Measurements from ENCODE around the gene VPS45.
A peak's percentile ranks its signal among the peaks of the same experiment; 100 is the strongest.
"Not testable (repeated sequence)": the region's sequence is repeated elsewhere in the genome, so short reads cannot be mapped to it uniquely, and the experiment has no call there.

The VPS45 gene

DNA sequence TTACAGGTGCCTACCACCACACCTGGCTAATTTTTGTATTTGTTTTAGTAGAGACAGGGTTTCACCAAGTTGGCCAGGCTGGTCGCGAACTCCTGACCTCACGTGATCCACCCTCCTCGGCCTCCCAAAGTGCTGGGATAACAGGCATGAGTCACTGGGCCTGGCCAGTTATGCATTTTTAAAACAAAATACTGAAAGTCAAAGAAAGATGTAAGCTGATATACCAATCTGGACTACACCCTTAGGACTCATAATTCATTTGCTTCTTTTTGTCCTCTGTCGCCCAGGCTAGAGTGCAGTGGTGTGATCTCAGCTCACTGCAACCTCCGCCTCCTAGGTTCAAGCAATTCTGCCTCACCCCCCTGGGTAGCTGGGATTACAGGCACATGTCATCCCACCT lies 67.8 kb downstream of the VPS45 start:
- not testable (repeated sequence) for DNase-seq

DNA sequence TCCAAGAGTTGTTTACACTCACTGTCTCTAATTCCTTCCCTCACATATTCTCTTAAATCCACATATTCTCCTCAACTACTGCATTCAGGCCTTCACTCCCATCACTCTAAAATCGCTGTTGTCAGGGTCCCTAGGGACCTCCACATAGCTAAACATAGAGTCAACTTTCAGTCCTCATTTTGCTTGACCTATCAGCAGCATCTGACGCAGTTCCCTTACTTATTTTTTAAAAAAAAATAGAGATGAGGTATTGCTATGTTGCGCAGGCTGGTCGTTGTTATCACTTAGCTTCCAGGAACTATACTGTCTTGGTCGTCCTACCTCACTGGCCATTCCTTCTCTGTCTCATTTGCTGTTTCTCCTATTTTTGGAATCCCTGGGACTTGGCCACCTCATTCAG lies 70.5 kb downstream of the VPS45 start:
- no peak for DNase-seq

GRCh38 chr1:150141452-150141851 lies 73.9 kb downstream of the VPS45 start:
- DNase-seq = no peak

- no peak for DNase-seq
Measured at GRCh38 chr1:150142083-150142482, 74.5 kb downstream of the VPS45 start.

GRCh38 chr1:150144606-150145005 lies 77.0 kb downstream of the VPS45 start:
- no peak for DNase-seq

DNA sequence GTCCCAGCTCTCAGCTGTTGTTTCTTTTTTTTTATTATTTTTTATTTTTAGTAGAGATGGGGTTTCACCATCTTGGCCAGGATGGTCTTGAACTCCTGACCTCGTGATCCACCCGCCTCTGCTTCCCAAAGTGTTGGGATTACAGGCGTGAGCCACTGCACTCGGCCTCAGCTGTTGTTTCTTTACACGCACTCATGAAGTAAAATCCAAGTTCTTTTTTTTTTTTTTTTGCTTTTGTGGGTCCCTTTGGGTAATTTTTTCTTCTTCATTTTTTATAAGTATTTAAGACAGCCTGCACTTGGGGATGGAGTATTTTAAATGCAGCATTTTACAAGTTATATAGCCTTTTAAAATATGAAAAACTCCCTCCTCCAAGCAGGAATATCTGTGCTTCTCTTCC lies 78.4 kb downstream of the VPS45 start:
- not testable (repeated sequence) for DNase-seq

DNA sequence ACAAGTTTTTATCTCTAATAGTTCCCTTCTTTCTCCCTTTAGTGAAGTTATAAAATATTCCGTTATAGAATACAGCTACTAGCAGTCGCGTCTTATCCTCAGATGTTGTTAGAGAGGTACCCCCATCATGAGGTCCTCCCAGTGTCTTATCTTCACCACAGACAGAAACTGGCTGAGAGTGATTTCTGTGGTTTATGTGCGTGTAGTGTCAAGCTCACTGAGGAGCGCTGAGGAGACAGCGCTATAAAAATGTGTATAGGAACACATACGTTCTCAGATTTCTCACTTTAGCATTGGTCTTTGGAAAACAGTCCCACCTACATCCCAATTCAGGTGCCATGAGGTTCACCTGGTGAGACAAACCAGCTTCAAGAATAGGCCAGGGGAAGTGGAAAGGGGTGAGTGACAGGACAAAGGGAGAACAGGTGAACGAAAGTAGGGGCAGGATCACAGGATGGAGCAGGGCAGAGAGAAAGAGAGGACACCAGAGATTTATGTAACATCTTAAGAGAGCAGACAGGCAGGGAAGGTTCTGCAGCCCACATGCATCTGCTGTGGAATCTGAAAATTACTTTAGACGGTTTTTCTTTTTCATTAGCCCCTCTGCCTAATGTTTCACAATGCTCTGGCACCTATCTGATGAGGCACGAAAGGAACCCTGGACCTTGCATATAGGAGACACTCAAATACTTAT lies 79.4 kb downstream of the VPS45 start:
- DNase-seq = no peak

- no peak for DNase-seq
Measured at GRCh38 chr1:150148837-150149270, 81.3 kb downstream of the VPS45 start.

GRCh38 chr1:150149271-150150132 lies 81.9 kb downstream of the VPS45 start, which contains the start of gene PLEKHO1:
Gene PLEKHO1, plus strand, starts transcription at chr1:150149916. Its CDS starts 342 bp downstream, at chr1:150150258.
- DNase-seq = peak; percentile 65 to 70

GRCh38 chr1:150150133-150151021 lies 82.8 kb downstream of the VPS45 start:
- no peak for DNase-seq

DNA sequence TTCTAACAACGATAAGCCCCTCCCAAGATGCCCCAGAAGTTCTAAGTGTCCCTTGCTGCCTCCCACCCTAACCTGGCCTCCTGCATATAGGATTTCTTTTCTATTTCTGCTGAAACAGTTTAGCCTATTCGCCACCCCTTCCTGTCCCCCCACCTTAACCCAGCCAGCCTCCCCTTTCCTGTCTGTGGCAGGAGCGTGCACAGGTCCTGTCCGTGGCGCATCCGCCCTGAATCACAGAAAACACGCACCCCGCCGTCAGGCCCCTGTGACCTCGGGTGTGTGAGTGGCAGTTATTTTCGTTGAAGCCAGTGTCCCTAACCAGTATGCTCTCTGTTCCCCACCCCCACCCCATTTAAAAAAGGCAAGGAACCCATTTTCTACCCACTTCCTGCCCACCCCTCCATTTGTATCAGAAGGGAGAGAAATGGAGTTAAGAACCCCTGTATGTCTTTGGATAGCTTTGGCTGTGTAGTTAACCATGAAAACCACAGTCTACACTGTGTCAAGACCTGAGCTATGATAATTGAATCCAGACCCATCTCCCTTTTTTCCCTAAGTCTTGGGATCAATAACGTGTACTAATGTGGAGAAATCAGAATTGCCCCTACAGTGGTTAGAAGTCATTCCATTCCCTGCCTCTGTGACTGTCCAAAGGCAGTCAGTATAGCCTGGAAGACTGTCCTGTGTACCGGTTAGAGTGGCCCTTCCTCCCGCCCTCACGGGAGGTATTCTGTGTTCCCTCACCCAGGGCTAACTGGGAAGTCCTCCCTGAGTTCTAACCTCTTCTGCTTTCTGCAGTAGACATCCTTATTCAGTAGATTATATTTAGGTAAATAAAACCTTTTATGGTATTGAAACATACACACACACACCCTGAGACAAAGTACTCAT lies 84.0 kb downstream of the VPS45 start:
- DNase-seq = peak in 1 of 2 donors; percentile 42

DNA sequence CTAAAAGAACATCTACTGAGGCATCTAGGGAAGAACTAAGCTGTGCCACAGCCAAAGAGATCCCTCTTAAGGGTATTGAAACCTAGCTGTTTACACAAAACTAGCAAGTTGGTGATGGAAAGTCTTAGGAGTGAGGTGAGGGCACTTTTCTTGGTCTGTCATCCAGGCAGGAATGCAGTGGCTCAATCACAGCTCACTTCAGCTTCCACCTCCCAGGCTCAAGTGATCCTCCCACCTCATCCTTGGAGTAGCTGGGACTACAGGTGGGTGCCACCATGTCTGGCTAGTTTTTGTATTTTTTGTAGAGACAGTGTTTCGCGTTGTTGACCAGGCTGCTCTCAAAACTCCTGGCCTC lies 84.6 kb downstream of the VPS45 start:
- no peak for DNase-seq

GRCh38 chr1:150152772-150153456 lies 85.3 kb downstream of the VPS45 start:
- DNase-seq = no peak

GRCh38 chr1:150154143-150154542 lies 86.6 kb downstream of the VPS45 start:
- DNase-seq = no peak

DNA sequence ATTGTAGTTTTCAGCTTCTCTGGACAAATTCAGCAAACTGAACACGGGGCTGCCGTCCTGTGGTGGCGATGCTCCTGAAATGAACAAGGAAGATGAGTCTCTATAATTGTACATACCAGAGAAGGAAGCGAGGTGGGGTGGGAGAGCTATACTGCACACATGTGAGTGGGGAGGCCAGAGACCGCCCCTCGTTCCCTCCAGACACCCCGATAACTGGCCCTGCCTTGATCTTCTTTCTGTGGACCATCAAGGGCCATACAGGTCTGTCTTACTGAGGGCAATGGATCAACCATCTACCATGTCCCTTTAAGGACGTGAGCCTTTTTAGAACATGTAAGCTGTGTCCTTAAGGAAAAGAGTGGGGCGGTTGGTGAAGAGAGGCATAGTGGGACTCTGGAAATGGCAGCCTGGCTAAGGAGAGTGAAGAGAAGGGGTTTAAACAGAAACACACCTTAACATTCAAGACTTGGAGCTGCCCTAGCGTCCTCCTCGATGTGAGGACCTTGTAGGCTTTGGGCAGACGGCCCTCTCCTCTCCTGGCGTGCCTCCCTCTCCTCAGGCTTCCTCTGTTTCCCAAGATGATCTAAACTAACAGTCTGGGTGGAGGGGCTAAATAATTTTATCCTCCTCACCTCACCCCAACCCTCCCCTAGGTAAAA lies 88.0 kb downstream of the VPS45 start:
- no peak for DNase-seq

GRCh38 chr1:150156868-150157603 lies 89.5 kb downstream of the VPS45 start:
- no peak for DNase-seq

- DNase-seq = no peak
Measured at GRCh38 chr1:150159550-150159949, 92.0 kb downstream of the VPS45 start.

GRCh38 chr1:150160964-150161621 lies 93.5 kb downstream of the VPS45 start:
- no peak for DNase-seq

GRCh38 chr1:150161747-150162581 lies 94.4 kb downstream of the VPS45 start:
- no peak for DNase-seq

All from stimulated activated CD4-positive, alpha-beta T cell treated with anti-CD3 and anti-CD28 coated beads, Interleukin-2, amount 100 ng/mL, for 48 hours (primary cell).